Ovary (tissue), 9 donors: ENCODE data around the gene SEC61B. TPM values are rescaled to one million over a fixed set of nuclear protein-coding genes. Genes with fewer than 3 reads are reported as not detected.
A peak's percentile ranks its signal among the peaks of the same experiment; 100 is the strongest.

Source experiments
- DNase-seq, 5 donors: peaks; one replicate each; pipeline ENCODE4 v3.0.0-alpha.2; 2019 to 2020
- H3K27ac ChIP-seq, 2 donors: fragments of 200-600 bp; one replicate each; pipeline versions ENCODE4 v1.5.1 to v1.8.0; 2019 to 2022
- H3K27me3 ChIP-seq: fragments of 200-600 bp; one replicate; pipeline ENCODE4 v1.8.0; 2022
- H3K36me3 ChIP-seq: fragments of 200-600 bp; sonication (generic); one replicate; pipeline ENCODE4 v1.5.1; 2019
- H3K4me1 ChIP-seq: one replicate; pipeline ENCODE4 v1.8.1; 2013; ENCODE audit warnings: mild to moderate bottlenecking, moderate library complexity; ENCODE audit not compliant: insufficient read depth
- H3K4me3 ChIP-seq: fragments of 200-600 bp; sonication (generic); one replicate; pipeline ENCODE4 v1.5.1; 2017
- H3K9me3 ChIP-seq, 2 donors: fragments of 200-600 bp in 1 of 2; sonication (generic) in 1 of 2; one replicate each; pipeline versions ENCODE4 v1.5.1 to v1.8.1; 2013 to 2019; ENCODE audit warnings: mild to moderate bottlenecking in 1 of 2, moderate library complexity in 1 of 2
- EP300 ChIP-seq: sonication (generic); formaldehyde crosslinking; IDR thresholded peaks from one replicate; pipeline ENCODE4 v1.6.1; 2017; ENCODE audit warnings: antibody characterized with exemption
- POLR2A ChIP-seq: fragments of 450-650 bp; IDR thresholded peaks from one replicate; pipeline ENCODE4 v1.6.1; 2017; ENCODE audit warnings: antibody characterized with exemption, mild to moderate bottlenecking, moderate library complexity
- WGBS, 3 donors: extraction: QIAGEN DNeasy Blood & Tissue Kit in 1 of 3; methylation state at CpG; one replicate each; pipeline versions ENCODE4 v1.1.5 to v1.1.7; 2013 to 2017; 5-methylcytosine and 5-hydroxymethylcytosine counted together
- intact Hi-C, 4 donors: fragments of 100-400 bp; cut with DNase I; formaldehyde crosslinking; loops; one replicate each; pipeline versions ENCODE4 v1.11.0 to v1.15.1; 2022 to 2023
- polyA plus RNA-seq, 2 donors: library from polyadenylated mRNA; stranded (reverse); fragments of 200-250 nt in 1 of 2; fragments of 350-450 nt in 1 of 2; fragmentation: Illumina TruSeq in 1 of 2; extraction: RNeasy Lipid Tissue Mini Kit (QIAGEN cat#74804) in 1 of 2; gene quantifications; one replicate each; pipeline ENCODE4 v1.2.3, GENCODE V29; 2013 to 2014
- total RNA-seq, 7 donors: library from RNA; depleted of rRNA in 2 of 7; stranded (reverse); fragments of >200 nt in 2 of 7; fragmentation: NEBNext Ultra II Directional in 3 of 7; extraction: Animal tissue kit (Norgen Biotek cat#: 25700) in 3 of 7; gene quantifications; one replicate each; pipeline versions ENCODE4 v1.1.0 to v1.2.4, GENCODE V29; 2016 to 2023
- TF ChIP-seq, protein P1 (sequence below), 3 donors: fragments of 450-650 bp in 2 of 3; fragments of 200-600 bp in 1 of 3; IDR thresholded peaks; one replicate each; pipeline versions ENCODE4 v1.5.1 to v1.8.0; 2016 to 2022; ENCODE audit warnings: antibody characterized with exemption in 3 of 3, mild to moderate bottlenecking in 1 of 3
- donor health status: DM: no; HTN: no; CAD: no; lungs with moderate emphysema.
- donor health status: DM: no; HTN: no; CAD: no.
- donor health status: Bipolar disorder and iron deficiency.
- donor health status: DM: yes; HTN: yes; CAD: no.
- donor health status: DM: no; HTN: no; CAD: no.
- donor health status: DM: yes; HTN: yes; CAD: no.

Gene SEC61B
- total and polyA plus RNA-seq, 9 donors: 80.1 to 196 (median 130) TPM

DNA sequence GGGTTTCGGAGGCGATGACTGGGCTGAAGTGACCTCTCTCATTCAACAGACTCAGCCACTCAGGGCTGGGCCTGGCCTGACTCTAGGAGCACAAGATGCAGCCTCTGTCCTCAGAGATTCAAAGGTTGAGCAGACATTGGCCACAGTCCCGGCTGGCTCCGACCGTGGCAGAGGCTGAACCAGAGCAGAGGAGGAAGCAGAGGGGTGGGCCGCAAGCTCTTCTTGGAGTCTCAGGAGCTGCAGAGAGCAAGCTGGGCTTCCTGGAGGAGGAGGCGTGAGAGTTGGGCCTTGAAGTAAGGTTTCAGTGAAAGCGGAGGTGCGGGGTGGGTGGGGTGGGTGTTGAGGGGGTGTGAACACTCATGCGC lies 38.0 kb upstream of the SEC61B start:
- no peak for TF ChIP-seq EP300
- TF ChIP-seq, protein P1, sequence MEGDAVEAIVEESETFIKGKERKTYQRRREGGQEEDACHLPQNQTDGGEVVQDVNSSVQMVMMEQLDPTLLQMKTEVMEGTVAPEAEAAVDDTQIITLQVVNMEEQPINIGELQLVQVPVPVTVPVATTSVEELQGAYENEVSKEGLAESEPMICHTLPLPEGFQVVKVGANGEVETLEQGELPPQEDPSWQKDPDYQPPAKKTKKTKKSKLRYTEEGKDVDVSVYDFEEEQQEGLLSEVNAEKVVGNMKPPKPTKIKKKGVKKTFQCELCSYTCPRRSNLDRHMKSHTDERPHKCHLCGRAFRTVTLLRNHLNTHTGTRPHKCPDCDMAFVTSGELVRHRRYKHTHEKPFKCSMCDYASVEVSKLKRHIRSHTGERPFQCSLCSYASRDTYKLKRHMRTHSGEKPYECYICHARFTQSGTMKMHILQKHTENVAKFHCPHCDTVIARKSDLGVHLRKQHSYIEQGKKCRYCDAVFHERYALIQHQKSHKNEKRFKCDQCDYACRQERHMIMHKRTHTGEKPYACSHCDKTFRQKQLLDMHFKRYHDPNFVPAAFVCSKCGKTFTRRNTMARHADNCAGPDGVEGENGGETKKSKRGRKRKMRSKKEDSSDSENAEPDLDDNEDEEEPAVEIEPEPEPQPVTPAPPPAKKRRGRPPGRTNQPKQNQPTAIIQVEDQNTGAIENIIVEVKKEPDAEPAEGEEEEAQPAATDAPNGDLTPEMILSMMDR (IDR thresholded peaks at IDR 0.05): no peak
- H3K27me3 ChIP-seq: no peaks in the 10 kb centered on the region
- peak in 2 of 5 donors; percentile 21 to 24 for DNase-seq
- no peak overlapping the region for H3K27ac ChIP-seq
- intact Hi-C loops: loop anchor here in 1 of 4 donors (10.0 kb wide), 1 partner anchor 1411 kb away; no protein-coding TSS in a partner anchor
- no peaks in the 10 kb centered on the region for H3K9me3 ChIP-seq
- WGBS, 3 donors: 55 to 60% (median 57%) methylated on average over 10 of the region's 10 CpGs
- H3K4me3 ChIP-seq: no peak overlapping the region
- peaks cover 3% of the 10 kb centered on the region for H3K4me1 ChIP-seq
- H3K36me3 ChIP-seq: no peaks in the 10 kb centered on the region

DNA sequence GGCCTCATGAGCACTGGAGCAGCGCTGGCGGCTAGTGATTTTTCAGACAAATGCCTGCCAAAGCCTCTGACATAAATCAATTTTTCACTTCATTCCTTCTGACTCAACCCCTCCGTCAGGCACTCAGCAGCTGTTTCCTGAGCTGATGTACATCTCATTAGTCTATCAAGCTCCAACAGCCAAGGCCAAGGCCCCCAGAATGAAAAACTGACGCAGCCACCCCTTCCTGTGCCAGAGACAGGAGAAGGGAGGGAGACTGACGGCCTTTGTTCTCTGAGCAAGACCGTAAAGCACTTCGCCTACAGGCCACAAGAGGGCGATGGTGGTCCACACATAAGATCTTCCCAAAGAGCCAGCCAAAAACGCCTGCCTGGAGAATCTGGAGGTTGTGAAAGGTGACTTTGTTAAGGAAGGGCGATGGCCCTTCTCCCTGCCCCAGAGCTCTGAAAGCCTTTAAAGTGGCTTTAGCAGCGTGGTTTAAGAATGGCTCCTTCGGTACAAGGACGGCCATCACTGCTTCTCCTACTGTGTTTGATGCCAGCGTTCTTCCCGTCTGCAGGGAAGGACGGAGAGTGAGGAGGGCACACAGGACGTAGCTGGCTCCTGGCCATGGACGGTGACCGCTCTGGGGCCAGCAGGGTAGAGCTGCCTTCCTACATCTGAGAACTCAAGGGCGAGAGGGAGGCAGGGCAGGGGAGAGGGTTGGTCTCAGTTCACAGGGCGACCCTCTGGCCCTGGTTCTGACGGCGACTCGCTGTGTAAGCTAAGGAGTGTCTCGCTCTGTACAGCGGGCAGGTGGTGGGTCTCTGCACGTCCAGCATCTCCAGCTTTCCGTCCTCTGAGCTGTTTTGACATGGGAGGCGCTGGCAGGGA lies 37.4 kb upstream of the SEC61B start:
- Histone ChIP-seq H3K9me3 (no peaks in the 10 kb centered on the region), H3K27ac (no peak overlapping the region), H3K4me1 (peaks cover 3% of the 10 kb centered on the region), H3K4me3 (peak overlapping the region; percentile 21), H3K27me3 (no peaks in the 10 kb centered on the region), H3K36me3 (no peaks in the 10 kb centered on the region)
- DNase-seq: peak; percentile 76 to 89 (median 88)
- TF ChIP-seq EP300: no peak
- TF ChIP-seq, protein P1 (IDR thresholded peaks at IDR 0.05): peak; percentile 81 to 91 (median 83)
- intact Hi-C loops: loop anchor here in 2 of 4 donors (5.0 to 10.0 kb wide), 2 partner anchors 1138 to 1410 kb away; no protein-coding TSS in a partner anchor
- WGBS, 3 donors: 7 to 14% (median 9%) methylated on average over 29 of the region's 29 CpGs

DNA sequence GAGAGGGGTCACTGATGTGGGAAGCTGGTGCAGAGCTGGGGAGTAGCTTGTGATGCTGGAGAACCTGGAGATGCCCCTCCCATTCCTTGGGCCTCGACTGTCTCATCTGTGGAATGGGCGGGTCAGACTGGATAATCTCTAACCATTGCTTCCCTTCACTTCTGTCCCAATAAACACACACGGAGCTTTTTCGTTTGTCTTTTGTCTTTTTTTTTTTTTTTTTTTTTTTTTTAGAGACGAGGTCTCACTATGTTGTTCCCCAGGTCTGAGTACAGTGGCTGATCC lies 36.8 kb upstream of the SEC61B start:
- 65 to 78% (median 74%) methylated on average over 5 of the region's 5 CpGs for WGBS, 3 donors
- TF ChIP-seq EP300: no peak
- TF ChIP-seq, protein P1 (IDR thresholded peaks at IDR 0.05): no peak
- no peak for TF ChIP-seq POLR2A
- peaks cover 3% of the 10 kb centered on the region for H3K4me1 ChIP-seq
- H3K27ac ChIP-seq: no peak overlapping the region
- H3K27me3 ChIP-seq: no peaks in the 10 kb centered on the region
- H3K36me3 ChIP-seq: no peaks in the 10 kb centered on the region
- H3K4me3 ChIP-seq: no peak overlapping the region
- no peak for DNase-seq
- H3K9me3 ChIP-seq: no peaks in the 10 kb centered on the region
- intact Hi-C loops: loop anchor here in 2 of 4 donors (5.0 to 10.0 kb wide), 2 partner anchors 1137 to 1410 kb away; no protein-coding TSS in a partner anchor

DNA sequence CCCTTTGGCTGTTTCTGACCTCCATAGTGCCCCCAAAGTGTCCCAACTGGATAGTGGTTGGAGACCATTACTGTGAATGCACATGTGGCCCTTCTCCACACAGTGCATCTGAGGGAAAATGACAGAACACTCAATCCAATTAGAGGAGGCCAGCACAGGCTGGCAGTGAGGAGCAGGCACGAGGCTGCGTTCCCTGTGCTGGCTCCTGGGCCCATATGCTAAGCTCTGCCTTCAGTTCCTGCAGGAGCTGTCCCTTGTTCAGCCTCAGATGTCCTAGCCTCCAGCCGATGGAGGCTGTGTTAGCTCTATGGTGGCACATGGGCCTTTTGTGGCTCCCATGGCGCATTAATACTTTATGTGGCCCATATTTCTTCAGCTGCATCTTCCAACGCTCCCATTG lies 36.1 kb upstream of the SEC61B start:
- no peaks in the 10 kb centered on the region for H3K27me3 ChIP-seq
- intact Hi-C loops: loop anchor here in 2 of 4 donors (5.0 to 10.0 kb wide), 2 partner anchors 1136 to 1409 kb away; no protein-coding TSS in a partner anchor
- H3K36me3 ChIP-seq: no peaks in the 10 kb centered on the region
- no peak overlapping the region for H3K4me3 ChIP-seq
- no peaks in the 10 kb centered on the region for H3K9me3 ChIP-seq
- peaks cover 3% of the 10 kb centered on the region for H3K4me1 ChIP-seq
- WGBS, 3 donors: 86 to 89% (median 87%) methylated on average over 5 of the region's 5 CpGs
- H3K27ac ChIP-seq: no peak overlapping the region
- TF ChIP-seq, protein P1 (IDR thresholded peaks at IDR 0.05): no peak
- TF ChIP-seq POLR2A: no peak
- no peak for TF ChIP-seq EP300
- no peak for DNase-seq
